GM21529 (cell line): ENCODE data around the gene ZFP36L2.
"Not testable (repeated sequence)": the region's sequence is repeated elsewhere in the genome, so short reads cannot be mapped to it uniquely, and the experiment has no call there.

Source experiments
- ATAC-seq: cut with Tn5 transposase; IDR thresholded peaks from one replicate; pipeline ENCODE4 v1.9.1; 2021; ENCODE audit not compliant: unreplicated experiment

The ZFP36L2 gene

DNA sequence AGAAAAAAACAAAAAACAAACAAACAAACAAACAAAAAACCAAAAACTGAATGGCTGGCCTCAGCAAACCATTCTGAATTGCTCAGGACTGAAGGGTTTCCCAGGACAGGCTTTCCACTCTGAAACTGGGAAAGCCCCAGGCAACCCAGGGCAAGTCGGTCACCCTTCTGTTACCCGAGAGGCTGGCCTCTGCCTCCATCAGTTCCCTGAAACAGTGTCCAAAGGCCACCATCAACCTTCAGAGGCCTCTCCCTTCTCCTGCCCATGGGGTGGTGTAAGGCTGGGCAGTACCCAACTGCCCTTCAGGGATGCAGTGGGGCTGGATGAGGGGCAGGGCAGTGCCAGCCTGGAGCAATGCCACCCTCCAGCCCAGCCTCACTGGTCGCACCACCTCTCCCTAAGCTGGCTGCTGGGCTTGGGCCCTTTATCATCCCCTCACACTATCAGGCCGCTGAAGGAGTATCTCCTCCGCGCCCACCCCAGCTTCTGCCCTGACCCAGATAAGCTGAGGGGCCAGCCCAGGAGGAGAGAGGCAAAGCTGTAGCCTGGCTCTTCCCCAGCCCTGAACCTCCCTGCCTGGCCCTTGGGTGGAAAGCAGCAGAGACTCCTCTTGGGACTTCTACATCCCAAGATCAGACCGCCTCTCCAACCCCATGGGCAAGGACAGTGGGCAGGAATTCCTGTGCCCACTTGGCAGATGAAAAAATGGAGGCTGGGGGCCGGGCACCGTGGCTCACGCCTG lies 35.9 kb downstream of the ZFP36L2 start:
- no peak for ATAC-seq

DNA sequence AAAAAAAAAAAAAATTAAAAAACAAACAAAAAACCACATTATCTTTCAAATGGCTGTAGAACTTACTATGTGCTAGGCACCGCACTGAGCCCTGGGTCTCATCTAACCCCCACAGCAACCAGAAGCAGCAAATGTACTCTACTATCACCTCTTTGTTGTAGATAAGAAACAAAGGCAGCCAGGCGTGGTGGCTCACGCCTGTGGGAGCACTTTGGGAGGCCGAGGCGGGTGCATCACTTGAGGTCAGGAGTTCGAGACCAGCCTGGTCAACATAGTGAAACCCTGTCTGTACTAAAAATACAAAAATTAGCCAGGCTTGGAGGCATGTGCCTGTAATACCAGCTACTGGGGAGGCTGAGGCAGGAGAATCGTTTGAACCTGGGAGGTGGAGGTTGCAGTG lies 36.5 kb downstream of the ZFP36L2 start:
- ATAC-seq = not testable (repeated sequence)

- ATAC-seq = no peak
These were observed 37.6 kb downstream of the ZFP36L2 start for GRCh38 chr2:43188561-43189386.

- no peak for ATAC-seq
These were observed 39.6 kb downstream of the ZFP36L2 start for GRCh38 chr2:43186679-43187374.

GRCh38 chr2:43186321-43186678 lies 40.1 kb downstream of the ZFP36L2 start:
- ATAC-seq = no peak

DNA sequence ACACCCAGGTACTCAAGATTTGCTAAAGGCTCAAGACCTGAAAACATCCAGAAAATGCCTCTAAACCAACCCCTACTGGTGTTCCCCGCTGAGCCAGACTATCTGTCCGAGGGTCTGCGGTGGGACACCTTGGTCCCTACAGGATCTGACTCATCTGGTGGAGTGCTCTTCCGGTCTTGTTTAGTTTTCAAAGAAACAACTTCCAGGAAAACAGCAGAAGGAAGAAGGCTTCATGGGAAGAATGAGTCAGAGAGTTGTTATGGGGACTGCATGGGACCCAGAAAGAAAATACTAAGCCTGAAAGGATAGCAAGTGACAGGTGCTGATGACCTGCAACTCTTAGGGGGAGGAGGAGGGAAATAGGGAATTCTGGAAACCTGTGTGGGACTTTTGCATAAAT lies 41.3 kb downstream of the ZFP36L2 start:
- ATAC-seq = no peak

GRCh38 chr2:43184339-43184895 lies 42.0 kb downstream of the ZFP36L2 start:
- no peak for ATAC-seq

GRCh38 chr2:43183743-43184142 lies 42.7 kb downstream of the ZFP36L2 start:
- no peak for ATAC-seq

DNA sequence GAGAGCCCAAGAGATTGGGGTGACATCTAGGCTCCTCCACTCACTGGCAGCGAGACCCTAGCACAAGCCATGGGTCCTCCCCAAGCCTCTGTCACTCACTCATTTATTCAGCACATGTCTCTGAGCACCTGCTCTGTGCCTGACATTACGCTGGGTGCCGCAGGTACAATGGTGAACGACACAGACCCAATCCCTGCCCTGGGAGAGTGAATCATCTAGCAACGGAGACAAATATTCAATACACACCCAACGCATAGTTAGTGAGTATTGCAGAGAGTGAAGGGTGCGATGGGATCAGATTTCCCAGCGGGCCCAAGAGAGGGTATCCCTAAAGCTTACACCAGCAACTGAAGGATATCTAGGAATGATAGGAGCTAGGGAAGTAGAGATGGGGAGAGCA lies 45.5 kb downstream of the ZFP36L2 start:
- ATAC-seq = no peak

DNA sequence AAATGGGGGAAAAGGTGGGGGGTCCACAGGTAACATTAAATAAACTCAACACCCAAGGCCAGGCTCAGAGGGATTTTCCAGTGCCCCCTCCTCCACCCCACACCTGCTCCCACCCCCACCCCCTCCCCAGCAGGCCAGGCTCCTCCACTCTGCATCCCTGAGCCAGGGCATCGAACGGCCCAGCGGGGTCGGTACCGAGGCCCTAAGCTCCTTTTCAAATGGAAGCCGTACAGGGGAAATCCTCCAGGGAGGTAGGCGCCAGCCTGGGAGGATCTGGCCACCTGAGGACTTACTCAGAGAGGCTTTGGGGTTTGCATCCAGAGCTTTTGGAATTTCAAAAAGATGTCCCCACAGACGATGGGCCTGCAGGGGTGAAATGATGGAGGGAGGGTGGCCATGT lies 46.5 kb downstream of the ZFP36L2 start:
- ATAC-seq = no peak

DNA sequence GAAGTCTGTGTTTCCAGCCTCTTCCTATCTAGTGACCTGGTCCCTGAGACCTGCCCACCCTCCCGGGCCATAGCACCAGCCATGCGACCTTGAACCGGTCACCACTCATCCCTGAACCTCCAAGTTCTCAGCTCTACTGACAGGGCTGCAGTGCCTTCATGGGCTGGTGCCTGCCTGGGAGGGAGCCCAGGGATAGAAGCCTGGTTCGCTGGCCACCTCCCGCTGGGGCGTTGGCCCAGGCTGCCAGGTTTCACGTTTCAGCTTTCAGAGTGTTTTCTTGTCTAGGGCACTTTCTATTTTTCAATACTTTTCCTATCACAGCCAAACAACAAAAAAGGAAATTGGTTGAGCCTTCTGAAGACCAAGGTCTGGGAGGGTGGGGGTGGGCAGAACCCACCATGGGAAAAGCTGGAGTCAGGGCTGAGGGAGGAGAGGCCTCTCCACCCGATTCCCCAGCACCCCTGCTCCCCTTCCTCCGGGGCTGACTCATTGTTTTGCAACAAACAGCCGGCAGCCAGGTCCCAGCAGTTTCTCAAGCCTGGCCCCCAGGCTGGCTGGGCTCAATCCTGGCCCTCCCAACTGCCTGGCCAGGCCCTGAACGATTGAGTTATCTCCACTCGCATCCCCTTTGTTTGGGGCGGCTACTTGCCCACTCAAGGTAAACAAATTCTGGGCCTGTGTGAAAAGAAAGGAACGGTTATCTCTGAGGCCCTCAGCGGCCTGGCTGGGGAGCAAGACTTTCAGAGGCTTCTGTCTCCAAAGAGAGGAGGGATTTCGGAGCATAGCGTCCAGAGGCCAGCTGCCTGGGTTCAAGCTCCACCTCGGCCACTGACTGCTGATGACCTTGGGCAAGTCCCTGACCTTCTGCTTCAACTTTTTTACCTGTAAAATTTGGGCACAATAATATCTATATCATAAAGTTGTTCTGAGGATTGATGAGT lies 47.5 kb downstream of the ZFP36L2 start:
- no peak for ATAC-seq

GRCh38 chr2:43178055-43178598 lies 48.3 kb downstream of the ZFP36L2 start:
- no peak for ATAC-seq

- no peak for ATAC-seq
These were observed 50.0 kb downstream of the ZFP36L2 start for GRCh38 chr2:43176449-43176848.

GRCh38 chr2:43175876-43176275 lies 50.5 kb downstream of the ZFP36L2 start:
- no peak for ATAC-seq

DNA sequence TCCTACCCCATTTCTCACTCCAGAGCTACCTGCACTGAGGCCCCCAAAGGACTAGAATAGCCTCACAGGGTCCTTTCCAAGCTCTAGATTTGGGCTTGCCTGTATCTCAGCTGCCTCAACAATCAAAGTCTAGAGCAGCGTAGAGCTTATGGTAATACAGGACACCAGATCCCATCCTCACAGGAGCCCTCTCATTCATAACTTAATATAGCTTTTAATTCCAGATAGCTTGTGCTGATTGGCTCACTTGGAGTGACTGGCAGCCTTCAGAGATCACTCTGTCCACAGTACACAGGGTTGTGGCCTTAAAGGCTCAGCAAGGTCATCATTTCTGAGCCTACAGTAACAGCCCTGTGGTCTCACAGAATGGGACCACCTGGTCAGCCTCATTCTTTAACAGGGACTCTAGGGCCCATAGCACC lies 51.4 kb downstream of the ZFP36L2 start:
- no peak for ATAC-seq

DNA sequence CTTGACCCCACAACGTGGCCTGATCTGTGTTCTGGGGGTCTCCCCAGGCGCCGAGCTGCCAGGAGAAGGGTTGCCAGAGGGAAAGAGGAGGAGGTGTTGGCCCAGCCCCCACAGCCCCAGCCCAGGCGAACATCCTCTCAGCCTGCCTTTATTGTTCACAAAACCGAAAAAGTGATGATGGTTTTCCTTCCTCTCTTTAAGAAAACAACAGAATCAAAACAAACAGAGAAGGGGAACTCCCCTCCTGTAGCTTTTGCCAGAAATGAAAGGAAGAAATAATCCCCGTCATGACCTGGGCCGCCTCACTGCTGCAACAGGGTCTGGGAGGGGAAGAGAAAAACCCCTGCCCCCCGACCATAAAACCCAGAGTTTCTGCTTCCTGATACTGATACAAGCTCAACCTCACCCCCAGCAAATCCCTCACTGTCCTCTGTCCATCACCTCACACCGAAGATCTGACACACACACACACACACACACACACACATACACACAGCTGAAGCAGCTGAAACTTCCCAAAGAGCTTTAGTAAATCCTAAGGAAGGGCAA lies 52.0 kb downstream of the ZFP36L2 start:
- peak; percentile 83 for ATAC-seq
